Psoas muscle (tissue), 8 donors: ENCODE data around the gene XPO4. TPM values are rescaled to one million over a fixed set of nuclear protein-coding genes. Genes with fewer than 3 reads are reported as not detected.
"Not testable (repeated sequence)": the region's sequence is repeated elsewhere in the genome, so short reads cannot be mapped to it uniquely, and the experiment has no call there.

Source experiments
- ATAC-seq, 4 donors: fragments of 200-7000 bp; cut with Tn5 transposase; one replicate each; pipeline ENCODE4 v1.9.1; 2020; ENCODE audit warnings: moderate library complexity in 3 of 4, mild to moderate bottlenecking in 2 of 4
- DNase-seq, 2 donors: peaks; one replicate each; pipeline ENCODE4 v3.0.0-alpha.2; 2020
- H3K27ac ChIP-seq: fragments of 200-600 bp; one replicate; pipeline ENCODE4 v1.8.0; 2022
- H3K27me3 ChIP-seq, 3 donors: fragments of 200-600 bp in 1 of 3; one replicate each; pipeline versions ENCODE4 v1.6.1 to v1.8.0; 2013 to 2022; ENCODE audit warnings: low read length in 2 of 3, mild to moderate bottlenecking in 2 of 3, moderate library complexity in 1 of 3; ENCODE audit not compliant: insufficient read depth in 3 of 3
- H3K36me3 ChIP-seq, 2 donors: fragments of 200-600 bp in 1 of 2; one replicate each; pipeline versions ENCODE4 v1.6.1 to v1.8.0; 2013 to 2022; ENCODE audit warnings: low read depth in 1 of 2, mild to moderate bottlenecking in 1 of 2, moderate library complexity in 1 of 2; ENCODE audit not compliant: insufficient read depth in 1 of 2
- H3K4me1 ChIP-seq: fragments of 200-600 bp; one replicate; pipeline ENCODE4 v1.8.0; 2022
- H3K4me3 ChIP-seq: fragments of 200-600 bp; one replicate; pipeline ENCODE4 v1.8.0; 2022; ENCODE audit warnings: mild to moderate bottlenecking
- H3K9me3 ChIP-seq: fragments of 200-600 bp; one replicate; pipeline ENCODE4 v1.8.0; 2022
- WGBS, 3 donors: extraction: QIAGEN DNeasy Blood & Tissue Kit; methylation state at CpG; one replicate each; pipeline versions ENCODE4 v1.1.6 to v1.1.7; 2013; 5-methylcytosine and 5-hydroxymethylcytosine counted together
- intact Hi-C, 2 donors: fragments of 100-400 bp; cut with DNase I; formaldehyde crosslinking; loops; one replicate each; pipeline versions ENCODE4 v1.11.0 to v1.14.2; 2022
- long read RNA-seq, 2 donors: library from polyadenylated mRNA; unstranded; transcript quantifications; one replicate each; pipeline ENCODE4 v2.0.0, GENCODE V29; 2021
- polyA plus RNA-seq, 3 donors: library from polyadenylated mRNA; stranded (reverse); fragments of 200-250 nt; gene quantifications; one replicate each; pipeline ENCODE4 v1.2.3, GENCODE V29; 2013
- total RNA-seq, 4 donors: library from RNA; stranded (reverse); fragmentation: NEBNext Ultra II Directional in 2 of 4; extraction: Animal tissue kit (Norgen Biotek cat#: 25700) in 2 of 4; gene quantifications; one replicate each; pipeline versions ENCODE4 v1.2.1 to v1.2.4, GENCODE V29; 2021 to 2023
- TF ChIP-seq, protein P1 (sequence below): fragments of 200-600 bp; IDR thresholded peaks from one replicate; pipeline ENCODE4 v1.8.0; 2022; ENCODE audit warnings: antibody characterized with exemption
- donor health status: healthy with polysubstance abuse.
- donor health status: DM: no; HTN: no; CAD: no; lungs with moderate emphysema.
- donor health status: Bipolar disorder and iron deficiency.
- donor health status: healthy.
- donor health status: DM: yes; HTN: yes; CAD: no.
- donor health status: DM: no; HTN: no; CAD: no.
- donor health status: DM: no; HTN: no; CAD: no.
- donor health status: DM: yes; HTN: yes; CAD: no.

Gene XPO4
- total RNA-seq (10 to 100 TPM; 12.2 to 67.2 (median 31.1) TPM), polyA plus RNA-seq (1 to 10 TPM; 3.9 to 6.3 (median 5.4) TPM)
- long read RNA-seq, donor 1, full-length matches to known transcripts, result 1 of 8 reads
- long read RNA-seq, donor 1, partial matches to known transcripts, result 5 of 8 reads
- long read RNA-seq, donor 1, other reads (novel, unspliced or antisense), result 2 of 8 reads
- long read RNA-seq, donor 2, full-length matches to known transcripts, result 1 of 6 reads
- long read RNA-seq, donor 2, partial matches to known transcripts, result 0 of 6 reads
- long read RNA-seq, donor 2, other reads (novel, unspliced or antisense), result 5 of 6 reads

DNA sequence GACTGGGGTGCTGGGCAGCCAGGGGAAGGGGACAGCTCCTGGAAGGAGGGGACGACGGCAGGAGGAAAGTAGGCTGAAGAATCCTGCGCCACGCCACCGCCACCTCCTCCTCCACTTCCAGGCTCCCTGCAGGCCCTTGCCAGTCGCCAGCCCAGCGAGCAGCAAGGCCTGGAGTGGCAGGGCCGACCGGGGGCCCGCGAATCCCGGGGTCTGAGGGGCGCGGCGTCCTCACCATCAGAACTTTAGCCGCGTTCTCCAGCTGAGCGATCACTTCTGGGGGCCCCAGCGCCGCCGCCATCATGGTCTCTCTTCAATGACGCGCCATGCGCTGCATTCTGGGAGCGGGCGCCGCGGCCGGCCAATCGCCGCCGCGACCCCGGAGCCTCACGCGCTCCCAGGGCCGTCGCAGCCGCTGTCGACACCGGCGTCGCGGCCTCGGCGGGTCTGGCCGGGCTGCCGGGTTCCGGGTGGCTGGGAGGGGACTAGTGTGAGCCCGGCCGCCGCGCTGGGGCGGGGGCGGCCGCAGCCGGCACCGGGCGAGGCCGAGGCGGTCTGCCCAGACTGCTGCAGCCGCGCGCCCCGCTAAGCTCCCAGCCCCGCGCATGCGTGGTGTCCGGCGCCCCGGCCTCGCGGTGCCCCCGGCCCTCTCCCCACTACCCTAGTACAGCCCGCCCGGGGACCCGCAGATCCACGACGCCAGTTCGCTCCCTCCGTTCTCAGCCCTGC lies at the start of gene XPO4:
XPO4 (minus strand) TSS at position 309 of the 726 bp plus-strand sequence; CDS start at position 301, 8 bp downstream.
- WGBS, 3 donors, result 0% methylated on average over 29 to 81 of the region's 81 CpGs
- TF ChIP-seq, protein P1, sequence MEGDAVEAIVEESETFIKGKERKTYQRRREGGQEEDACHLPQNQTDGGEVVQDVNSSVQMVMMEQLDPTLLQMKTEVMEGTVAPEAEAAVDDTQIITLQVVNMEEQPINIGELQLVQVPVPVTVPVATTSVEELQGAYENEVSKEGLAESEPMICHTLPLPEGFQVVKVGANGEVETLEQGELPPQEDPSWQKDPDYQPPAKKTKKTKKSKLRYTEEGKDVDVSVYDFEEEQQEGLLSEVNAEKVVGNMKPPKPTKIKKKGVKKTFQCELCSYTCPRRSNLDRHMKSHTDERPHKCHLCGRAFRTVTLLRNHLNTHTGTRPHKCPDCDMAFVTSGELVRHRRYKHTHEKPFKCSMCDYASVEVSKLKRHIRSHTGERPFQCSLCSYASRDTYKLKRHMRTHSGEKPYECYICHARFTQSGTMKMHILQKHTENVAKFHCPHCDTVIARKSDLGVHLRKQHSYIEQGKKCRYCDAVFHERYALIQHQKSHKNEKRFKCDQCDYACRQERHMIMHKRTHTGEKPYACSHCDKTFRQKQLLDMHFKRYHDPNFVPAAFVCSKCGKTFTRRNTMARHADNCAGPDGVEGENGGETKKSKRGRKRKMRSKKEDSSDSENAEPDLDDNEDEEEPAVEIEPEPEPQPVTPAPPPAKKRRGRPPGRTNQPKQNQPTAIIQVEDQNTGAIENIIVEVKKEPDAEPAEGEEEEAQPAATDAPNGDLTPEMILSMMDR, result no peak
- DNase-seq (peak; percentile 86 to 91), ATAC-seq (peak; percentile 94 to 98 (median 96))
- Histone ChIP-seq H3K4me1 (peaks cover 16% of the 10 kb centered on the region), H3K27ac (peak within 1 kb of the TSS; percentile 97), H3K9me3 (no peaks in the 10 kb centered on the region), H3K27me3 (no peaks in the 10 kb centered on the region), H3K36me3 (peaks cover 0 to 8% of the 10 kb centered on the region in 2 donors), H3K4me3 (peak within 1 kb of the TSS; percentile 100)
- intact Hi-C loops, result loop anchor here in 1 of 2 donors (10.0 kb wide), 1 partner anchor 58 kb away; no protein-coding TSS in a partner anchor

- 85 to 95% (median 88%) methylated on average over 3 of the region's 3 CpGs for WGBS, 3 donors
These were observed 45.5 kb upstream of the XPO4 start for GRCh38 chr13:20948001-20948400.

GRCh38 chr13:20945952-20946383 lies 43.4 kb upstream of the XPO4 start:
- DNase-seq (peak in 1 of 2 donors; percentile 19), ATAC-seq (peak in 2 of 4 donors; percentile 19 to 26)
- no peaks in the 10 kb centered on the region for H3K36me3 ChIP-seq
- H3K27ac ChIP-seq, result no peak overlapping the region
- WGBS, 3 donors, result 5 to 10% (median 10%) methylated on average over 28 to 29 of the region's 29 CpGs
- H3K27me3 ChIP-seq, result peaks cover 0 to 14% (median 0%) of the 10 kb centered on the region in 3 donors
- H3K4me1 ChIP-seq, result peaks cover 4% of the 10 kb centered on the region
- intact Hi-C loops, result loop anchor here in 1 of 2 donors (10.0 kb wide), 1 partner anchor 119 kb away; the partner anchor contains the start of gene LATS2
- H3K4me3 ChIP-seq, result peak overlapping the region; percentile 51
- TF ChIP-seq, protein P1, result no peak
- no peaks in the 10 kb centered on the region for H3K9me3 ChIP-seq

More at GRCh38 chr13:20948001-20948400, 45.5 kb upstream of the XPO4 start:
- not testable (repeated sequence) for ATAC-seq, DNase-seq, H3K27ac ChIP-seq, H3K9me3 ChIP-seq, H3K4me3 ChIP-seq, H3K4me1 ChIP-seq, H3K36me3 ChIP-seq
- intact Hi-C loops, result loop anchor here in 1 of 2 donors (10.0 kb wide), 1 partner anchor 117 kb away; the partner anchor contains the start of gene LATS2
- peaks cover 0 to 14% (median 0%) of the 10 kb centered on the region in 3 donors for H3K27me3 ChIP-seq

DNA sequence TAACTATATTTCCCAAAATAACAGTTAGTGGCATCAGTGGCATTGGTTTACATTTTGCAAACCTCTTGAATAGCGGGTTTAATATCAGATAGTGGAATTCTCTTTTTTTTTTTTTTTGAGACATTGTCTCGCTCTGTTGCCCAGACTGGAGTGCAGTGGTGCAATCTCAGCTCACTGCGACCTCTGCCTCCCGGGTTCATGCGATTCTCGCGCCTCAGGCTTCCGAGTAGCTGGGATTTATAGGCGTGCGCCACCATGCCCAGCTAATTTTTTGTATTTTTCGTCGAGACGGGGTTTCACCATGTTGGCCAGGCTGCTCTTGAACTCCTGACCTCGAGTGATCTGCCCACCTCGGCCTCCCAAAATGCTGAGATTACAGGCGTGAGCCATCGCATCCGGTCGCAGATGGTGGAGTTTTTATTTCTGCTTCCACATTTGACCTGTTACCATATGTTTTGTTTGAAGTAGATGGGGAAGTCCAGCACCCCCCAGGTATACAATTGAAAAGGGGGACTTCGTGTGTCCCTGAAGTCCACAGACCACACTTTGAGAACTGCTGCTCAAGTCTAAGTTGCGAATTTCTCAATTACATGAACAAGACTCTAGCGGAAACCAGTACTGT lies 40.5 kb upstream of the XPO4 start:
- H3K4me3 ChIP-seq, result no peak overlapping the region
- TF ChIP-seq, protein P1, result no peak
- intact Hi-C loops, result loop anchor here (2.0 to 10.0 kb wide), 5 partner anchors 119 to 534 kb away; partner anchors contain the start of genes LATS2 (in 2 of the 2), MRPL57 (in 1 of the 2) and SKA3 (in 1 of the 2)
- peaks cover 14% of the 10 kb centered on the region for H3K4me1 ChIP-seq
- H3K27me3 ChIP-seq, result peaks cover 0 to 14% (median 0%) of the 10 kb centered on the region in 3 donors
- no peaks in the 10 kb centered on the region for H3K36me3 ChIP-seq
- DNase-seq (no peak), ATAC-seq (peak in 1 of 4 donors; percentile 2)
- peak overlapping the region; percentile 17 for H3K27ac ChIP-seq
- no peaks in the 10 kb centered on the region for H3K9me3 ChIP-seq
- WGBS, 3 donors, result 75 to 81% (median 77%) methylated on average over 22 of the region's 22 CpGs

GRCh38 chr13:20940511-20940910 lies 38.0 kb upstream of the XPO4 start:
- intact Hi-C loops, result loop anchor here (5.0 to 10.0 kb wide), 4 partner anchors 122 to 537 kb away; partner anchors contain the start of gene LATS2 (in 2 of the 2)

More at GRCh38 chr13:20940511-20940910, 38.0 kb upstream of the XPO4 start:
- not testable (repeated sequence) for H3K4me3 ChIP-seq, H3K36me3 ChIP-seq, H3K9me3 ChIP-seq, ATAC-seq, H3K27me3 ChIP-seq, DNase-seq
- Histone ChIP-seq H3K4me1 (peaks cover 14% of the 10 kb centered on the region), H3K27ac (peak overlapping the region; percentile 78)
- WGBS, 3 donors, result 90 to 93% (median 92%) methylated on average over 10 of the region's 10 CpGs
